22Rv1 (cell line): ENCODE results near the gene HORMAD2.

Experiments used
- ZFX ChIP-seq: fragments of 450-650 bp; IDR thresholded peaks from 2 replicates; pipeline ENCODE4 v1.6.1; 2017; ENCODE audit warnings: antibody characterized with exemption, borderline replicate concordance
- TF ChIP-seq, protein P1 (sequence below): fragments of 450-650 bp; IDR thresholded peaks from 2 replicates; pipeline ENCODE4 v1.5.1; 2017; ENCODE audit warnings: mild to moderate bottlenecking

DNA sequence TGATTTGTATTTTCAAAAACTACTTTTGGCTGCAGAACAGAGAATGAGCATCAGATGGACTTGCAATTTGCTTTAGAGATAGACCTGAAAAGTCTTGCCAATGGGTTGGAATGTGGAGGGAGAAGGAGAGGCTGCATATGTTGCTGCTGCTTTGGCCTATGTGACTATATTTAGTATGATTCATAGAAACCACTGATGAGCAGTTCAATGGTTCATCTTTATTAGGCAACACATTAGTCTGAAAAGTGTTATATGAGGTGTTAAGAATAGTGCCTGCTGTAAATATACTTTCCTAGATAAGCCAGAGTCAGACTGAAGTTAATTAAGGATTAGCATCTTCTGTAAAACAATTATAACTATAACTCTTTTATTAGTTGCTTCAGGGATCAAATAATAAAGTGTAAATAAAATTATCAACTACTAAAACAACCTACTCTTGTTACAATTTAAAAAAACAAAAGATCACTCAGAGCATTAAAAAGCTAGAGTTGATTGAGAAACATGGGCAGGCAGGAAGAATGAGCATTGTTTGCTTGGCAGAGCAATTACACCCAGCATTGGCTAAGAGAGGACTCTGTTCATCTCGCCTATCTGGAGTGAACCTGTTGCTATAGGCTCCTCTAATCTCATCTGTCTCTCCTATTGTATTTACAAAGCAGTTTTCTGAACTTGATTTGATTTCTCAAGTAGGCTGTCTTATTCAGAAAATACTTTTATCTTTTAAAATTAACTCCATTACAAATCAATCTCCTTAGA lies 36.3 kb downstream of the HORMAD2 start:
- TF ChIP-seq, protein P1, sequence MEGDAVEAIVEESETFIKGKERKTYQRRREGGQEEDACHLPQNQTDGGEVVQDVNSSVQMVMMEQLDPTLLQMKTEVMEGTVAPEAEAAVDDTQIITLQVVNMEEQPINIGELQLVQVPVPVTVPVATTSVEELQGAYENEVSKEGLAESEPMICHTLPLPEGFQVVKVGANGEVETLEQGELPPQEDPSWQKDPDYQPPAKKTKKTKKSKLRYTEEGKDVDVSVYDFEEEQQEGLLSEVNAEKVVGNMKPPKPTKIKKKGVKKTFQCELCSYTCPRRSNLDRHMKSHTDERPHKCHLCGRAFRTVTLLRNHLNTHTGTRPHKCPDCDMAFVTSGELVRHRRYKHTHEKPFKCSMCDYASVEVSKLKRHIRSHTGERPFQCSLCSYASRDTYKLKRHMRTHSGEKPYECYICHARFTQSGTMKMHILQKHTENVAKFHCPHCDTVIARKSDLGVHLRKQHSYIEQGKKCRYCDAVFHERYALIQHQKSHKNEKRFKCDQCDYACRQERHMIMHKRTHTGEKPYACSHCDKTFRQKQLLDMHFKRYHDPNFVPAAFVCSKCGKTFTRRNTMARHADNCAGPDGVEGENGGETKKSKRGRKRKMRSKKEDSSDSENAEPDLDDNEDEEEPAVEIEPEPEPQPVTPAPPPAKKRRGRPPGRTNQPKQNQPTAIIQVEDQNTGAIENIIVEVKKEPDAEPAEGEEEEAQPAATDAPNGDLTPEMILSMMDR: no peak
- no peak for TF ChIP-seq ZFX
